GM23248 (cell line): Measurements from ENCODE around the gene BCL2.

Experiments used
- EZH2 ChIP-seq: fragments of 200-600 bp; sonication (generic); IDR thresholded peaks from 2 replicates; pipeline ENCODE4 v1.6.1; 2018; ENCODE audit warnings: antibody characterized with exemption, mild to moderate bottlenecking; ENCODE audit not compliant: insufficient read depth, poor library complexity, severe bottlenecking
- EZH2phosphoT487 ChIP-seq: fragments of 200-600 bp; sonication (generic); IDR thresholded peaks from 2 replicates; pipeline ENCODE4 v1.6.1; 2018; ENCODE audit warnings: antibody characterized with exemption, moderate library complexity, mild to moderate bottlenecking, low read depth; ENCODE audit not compliant: insufficient read depth

DNA sequence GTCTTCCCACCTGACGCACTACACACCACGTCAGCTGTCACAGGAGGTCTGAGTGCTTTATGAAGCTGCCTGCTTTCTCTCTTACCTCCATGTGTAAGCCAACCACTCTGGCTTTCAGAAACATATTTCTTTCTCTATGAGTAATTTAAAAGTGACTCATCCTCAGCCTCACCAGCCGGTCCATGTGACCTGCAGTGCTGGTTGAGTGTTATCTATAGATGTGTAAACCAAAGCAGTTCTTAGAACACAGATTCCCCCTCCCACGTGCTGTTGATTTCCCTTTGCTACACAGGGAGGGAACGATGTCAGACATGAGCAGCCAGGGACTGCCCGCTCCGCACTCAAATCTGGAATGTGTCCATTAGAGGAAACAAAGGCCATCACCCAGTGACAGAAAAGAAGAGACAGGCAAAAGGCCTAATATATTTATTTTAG lies 157.8 kb downstream of the BCL2 start:
- no peak for TF ChIP-seq EZH2
- TF ChIP-seq EZH2phosphoT487, result no peak
